Measurements from ENCODE around the gene CDK2AP2. TPM values are rescaled to one million over a fixed set of nuclear protein-coding genes. Genes with fewer than 3 reads are reported as not detected.
A peak's percentile ranks its signal among the peaks of the same experiment; 100 is the strongest.
"Not testable (repeated sequence)": the region's sequence is repeated elsewhere in the genome, so short reads cannot be mapped to it uniquely, and the experiment has no call there.

CDK2AP2 gene
- total RNA-seq (ENCODE audit: unreplicated experiment), result 21.9 TPM
- long read RNA-seq, transcript CDK2AP2-202 (3 exons, 1,692 nt), result minor isoform, 5 of 28 reads
- long read RNA-seq, transcript CDK2AP2-204 (4 exons, 923 nt), result minor isoform, 5 of 28 reads
- long read RNA-seq, transcript CDK2AP2-201 (4 exons, 1,378 nt), result major isoform, 17 of 28 reads
- long read RNA-seq, partial matches to known transcripts, result 0 of 28 reads
- long read RNA-seq, other reads (novel, unspliced or antisense), result 0 of 28 reads

GRCh38 chr11:67507864-67508485, at the start of gene CDK2AP2:
CDK2AP2 (minus strand) TSS chr11:67508162; CDS start chr11:67508082, 80 bp downstream.
- Mint-ChIP-seq H3K27me3 (ENCODE audit: unreplicated experiment) (peaks cover 16% of the 10 kb centered on the region), H3K36me3 (ENCODE audit: unreplicated experiment) (no peaks in the 10 kb centered on the region), H3K4me3 (ENCODE audit: unreplicated experiment) (peak within 1 kb of the TSS; percentile 89), H3K27ac (ENCODE audit: unreplicated experiment) (peak within 1 kb of the TSS; percentile 76), H3K9me3 (ENCODE audit: unreplicated experiment) (peaks cover 10% of the 10 kb centered on the region), H3K4me1 (ENCODE audit: low read depth, unreplicated experiment) (peaks cover 7% of the 10 kb centered on the region)
- no peak for TF ChIP-seq CTCF (IDR thresholded peaks at IDR 0.05; ENCODE audit: partially characterized antibody, unreplicated experiment)
- peak; percentile 99 for DNase-seq

GRCh38 chr11:67556244-67556643, 48.3 kb upstream of the CDK2AP2 start:
- Mint-ChIP-seq H3K4me1 (ENCODE audit: low read depth, unreplicated experiment) (no peaks in the 10 kb centered on the region), H3K27me3 (ENCODE audit: unreplicated experiment) (peaks cover 2% of the 10 kb centered on the region), H3K4me3 (ENCODE audit: unreplicated experiment) (no peak overlapping the region), H3K9me3 (ENCODE audit: unreplicated experiment) (peaks cover 2% of the 10 kb centered on the region), H3K27ac (ENCODE audit: unreplicated experiment) (no peak overlapping the region), H3K36me3 (ENCODE audit: unreplicated experiment) (no peaks in the 10 kb centered on the region)
- TF ChIP-seq CTCF (IDR thresholded peaks at IDR 0.05; ENCODE audit: partially characterized antibody, unreplicated experiment), result no peak
- DNase-seq, result no peak

- not testable (repeated sequence) for H3K4me1 Mint-ChIP-seq (ENCODE audit: low read depth, unreplicated experiment); H3K9me3 Mint-ChIP-seq (ENCODE audit: unreplicated experiment); H3K27ac Mint-ChIP-seq (ENCODE audit: unreplicated experiment); H3K27me3 Mint-ChIP-seq (ENCODE audit: unreplicated experiment); H3K36me3 Mint-ChIP-seq (ENCODE audit: unreplicated experiment); DNase-seq; H3K4me3 Mint-ChIP-seq (ENCODE audit: unreplicated experiment)
Measured at GRCh38 chr11:67551697-67552096, 43.7 kb upstream of the CDK2AP2 start.

- Mint-ChIP-seq H3K4me1 (ENCODE audit: low read depth, unreplicated experiment) (no peaks in the 10 kb centered on the region), H3K9me3 (ENCODE audit: unreplicated experiment) (peaks cover 5% of the 10 kb centered on the region), H3K4me3 (ENCODE audit: unreplicated experiment) (no peak overlapping the region), H3K27me3 (ENCODE audit: unreplicated experiment) (no peaks in the 10 kb centered on the region), H3K27ac (ENCODE audit: unreplicated experiment) (peak overlapping the region; percentile 16), H3K36me3 (ENCODE audit: unreplicated experiment) (peaks cover 5% of the 10 kb centered on the region)
- DNase-seq, result no peak
- no peak for TF ChIP-seq CTCF (IDR thresholded peaks at IDR 0.05; ENCODE audit: partially characterized antibody, unreplicated experiment)
Measured at GRCh38 chr11:67551127-67551526, 43.2 kb upstream of the CDK2AP2 start.

GRCh38 chr11:67548555-67549110, 40.7 kb upstream of the CDK2AP2 start:
- H3K36me3 Mint-ChIP-seq (ENCODE audit: unreplicated experiment), result peaks cover 5% of the 10 kb centered on the region
- H3K4me1 Mint-ChIP-seq (ENCODE audit: low read depth, unreplicated experiment), result no peaks in the 10 kb centered on the region
- no peaks in the 10 kb centered on the region for H3K27me3 Mint-ChIP-seq (ENCODE audit: unreplicated experiment)
- no peak overlapping the region for H3K27ac Mint-ChIP-seq (ENCODE audit: unreplicated experiment)
- TF ChIP-seq CTCF (IDR thresholded peaks at IDR 0.05; ENCODE audit: partially characterized antibody, unreplicated experiment), result no peak
- H3K9me3 Mint-ChIP-seq (ENCODE audit: unreplicated experiment), result peaks cover 7% of the 10 kb centered on the region
- no peak for DNase-seq
- no peak overlapping the region for H3K4me3 Mint-ChIP-seq (ENCODE audit: unreplicated experiment)

GRCh38 chr11:67548112-67548511, 40.1 kb upstream of the CDK2AP2 start:
- not testable (repeated sequence) for H3K36me3 Mint-ChIP-seq (ENCODE audit: unreplicated experiment); H3K4me3 Mint-ChIP-seq (ENCODE audit: unreplicated experiment); H3K27me3 Mint-ChIP-seq (ENCODE audit: unreplicated experiment); H3K4me1 Mint-ChIP-seq (ENCODE audit: low read depth, unreplicated experiment); DNase-seq; H3K9me3 Mint-ChIP-seq (ENCODE audit: unreplicated experiment); H3K27ac Mint-ChIP-seq (ENCODE audit: unreplicated experiment)
